HG03469 (cell line): ENCODE measurements around the gene PDP2.

Source experiments
- ATAC-seq: cut with Tn5 transposase; IDR thresholded peaks from one replicate; pipeline ENCODE4 v1.9.1; 2021; ENCODE audit warnings: mild to moderate bottlenecking, moderate library complexity, moderate number of reproducible peaks; ENCODE audit not compliant: unreplicated experiment

Gene PDP2

DNA sequence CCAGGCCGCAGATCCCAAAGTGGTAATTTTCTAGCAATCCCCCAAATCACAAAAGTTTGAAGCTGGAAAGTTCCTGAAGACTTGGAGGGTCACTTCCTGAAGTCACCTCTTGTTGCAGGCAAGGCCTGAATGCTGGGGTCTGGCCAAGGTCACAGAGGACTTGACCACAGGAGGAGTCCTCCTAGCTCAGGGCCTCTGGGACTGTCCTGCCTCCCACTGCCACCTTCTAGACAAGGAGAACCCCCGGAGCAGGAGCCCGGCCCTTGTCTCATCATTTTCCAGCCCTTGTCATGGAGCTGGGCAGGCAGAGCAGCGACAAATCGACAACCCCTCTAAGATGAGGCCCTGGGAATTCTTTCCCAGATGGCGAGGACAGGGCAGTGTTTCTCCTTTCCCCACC lies 38.0 kb downstream of the PDP2 start:
- ATAC-seq, result no peak

DNA sequence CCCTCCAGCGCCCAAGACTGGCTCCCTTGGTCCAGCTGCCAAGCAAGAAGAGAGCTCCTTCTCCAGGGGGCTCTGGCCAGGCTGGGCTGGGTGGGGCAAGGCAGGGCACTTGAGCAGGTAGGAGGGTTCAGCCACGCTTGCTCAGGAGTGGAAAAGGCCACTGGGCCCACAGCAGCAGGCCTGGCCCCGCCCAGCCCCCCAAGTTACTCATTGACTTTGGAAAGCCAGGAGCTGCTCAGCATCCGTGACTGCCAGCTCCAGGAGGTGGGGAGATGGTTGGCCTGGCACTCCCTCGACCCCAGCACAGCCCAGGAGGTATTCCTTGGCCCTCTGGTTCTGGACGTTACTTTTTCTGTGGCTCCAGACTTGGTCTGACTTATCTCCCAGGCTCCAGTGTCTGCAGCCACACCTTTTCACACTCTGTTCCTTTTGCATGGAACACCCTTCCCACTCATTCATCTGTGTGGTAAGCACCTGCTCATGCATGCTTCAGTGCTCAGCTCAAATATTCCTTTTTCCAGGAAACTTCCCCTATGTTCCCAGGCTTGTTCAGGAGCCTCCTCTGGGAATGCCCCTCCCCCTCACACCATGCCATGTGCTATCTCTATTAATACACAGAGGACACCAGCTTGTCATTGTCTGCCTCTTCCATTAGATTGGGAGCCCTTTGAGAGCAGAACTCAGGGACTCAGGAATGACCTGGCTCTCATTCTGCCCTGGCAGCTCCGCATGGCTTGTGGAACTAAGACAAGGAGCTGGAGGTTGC lies 38.7 kb downstream of the PDP2 start, which contains the start of gene CDH16:
Gene CDH16 (minus strand): TSS at position 83 of the 766 bp plus-strand sequence. CDS start 820 bp downstream, outside the sequence.
- no peak for ATAC-seq

DNA sequence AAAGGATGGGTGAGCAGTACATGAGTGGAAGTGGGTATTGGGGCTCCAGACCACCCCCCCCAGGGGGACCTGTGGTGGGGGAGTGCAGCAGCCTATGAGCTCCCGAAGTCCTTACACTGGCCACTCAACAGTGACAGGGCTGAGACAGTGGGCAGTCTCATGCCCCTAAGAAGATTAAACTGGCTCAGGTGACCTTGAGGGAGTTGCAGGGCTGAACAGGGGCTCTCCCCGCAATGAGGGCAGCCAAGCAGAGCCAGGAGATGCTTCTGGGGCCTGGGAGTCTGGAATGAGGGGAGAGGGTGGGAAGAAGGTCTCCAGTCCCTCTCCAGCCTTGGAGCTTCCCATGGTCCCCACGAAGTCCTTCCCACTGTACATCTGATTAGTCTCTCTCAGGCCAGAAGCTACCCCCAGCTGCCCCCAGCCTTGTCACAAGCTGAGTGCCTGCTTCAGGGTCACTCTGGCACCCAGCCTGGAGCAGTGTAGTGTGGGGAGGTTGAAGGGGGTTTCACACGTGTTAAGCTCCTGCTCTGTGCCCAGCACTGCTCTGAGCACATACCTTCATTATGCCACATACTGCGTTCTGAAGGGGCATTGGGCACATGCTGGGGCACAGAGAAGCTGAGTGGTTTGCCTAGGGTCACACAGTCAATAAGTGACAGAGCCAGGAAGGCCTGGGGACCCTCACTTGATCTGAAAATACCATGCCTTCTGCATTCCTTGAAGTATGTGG lies 39.4 kb downstream of the PDP2 start:
- no peak for ATAC-seq

DNA sequence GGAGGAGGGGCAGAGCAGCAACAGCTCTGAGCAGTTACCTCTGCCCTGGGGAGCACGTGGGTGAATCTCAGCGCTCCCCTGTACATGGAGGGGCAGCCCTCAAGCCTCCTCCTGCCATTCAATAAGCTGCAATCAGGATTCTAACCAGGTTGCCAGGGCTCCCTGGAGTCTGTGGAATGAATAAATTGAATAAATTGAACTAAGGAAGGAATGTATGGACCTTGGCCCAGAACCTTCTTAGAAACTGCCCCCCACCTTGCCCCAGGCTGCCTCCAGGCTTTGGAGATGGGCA lies 39.9 kb downstream of the PDP2 start:
- no peak for ATAC-seq

DNA sequence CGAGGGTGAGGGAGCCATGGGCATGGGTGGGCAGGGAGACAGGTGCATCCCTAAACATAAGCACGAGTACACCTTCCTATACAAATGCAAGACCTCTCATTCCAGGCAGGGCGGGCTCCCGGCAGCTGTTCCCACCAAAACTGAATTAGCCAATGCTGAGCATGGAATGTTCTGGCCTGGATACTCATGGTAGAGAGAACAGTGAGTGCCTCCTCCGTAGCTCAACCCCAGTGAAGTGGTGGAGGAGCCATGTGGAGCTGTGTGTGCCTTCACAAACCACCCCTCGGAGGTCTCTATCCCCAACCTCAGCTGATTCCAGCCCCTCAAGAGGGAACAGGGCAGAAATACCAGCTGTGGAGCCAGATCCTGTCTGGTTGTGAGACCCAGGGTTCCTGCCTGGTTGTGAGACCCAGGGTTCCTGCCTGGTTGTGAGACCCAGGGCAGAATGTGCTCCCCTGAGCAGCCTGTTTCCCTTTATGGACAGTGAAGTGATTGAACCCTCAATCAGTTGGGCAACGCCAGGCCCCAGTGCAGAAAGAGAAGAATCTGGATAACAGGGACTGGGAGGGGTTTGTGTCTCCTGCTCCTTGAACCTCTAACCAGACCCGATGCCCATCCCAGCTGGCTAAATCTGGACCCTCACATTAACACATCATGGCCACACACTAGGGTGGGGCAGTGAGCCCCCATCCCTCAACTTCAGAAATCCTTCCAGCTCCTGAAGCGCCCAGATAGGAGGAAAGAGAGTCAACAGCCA lies 40.8 kb downstream of the PDP2 start:
- no peak for ATAC-seq

DNA sequence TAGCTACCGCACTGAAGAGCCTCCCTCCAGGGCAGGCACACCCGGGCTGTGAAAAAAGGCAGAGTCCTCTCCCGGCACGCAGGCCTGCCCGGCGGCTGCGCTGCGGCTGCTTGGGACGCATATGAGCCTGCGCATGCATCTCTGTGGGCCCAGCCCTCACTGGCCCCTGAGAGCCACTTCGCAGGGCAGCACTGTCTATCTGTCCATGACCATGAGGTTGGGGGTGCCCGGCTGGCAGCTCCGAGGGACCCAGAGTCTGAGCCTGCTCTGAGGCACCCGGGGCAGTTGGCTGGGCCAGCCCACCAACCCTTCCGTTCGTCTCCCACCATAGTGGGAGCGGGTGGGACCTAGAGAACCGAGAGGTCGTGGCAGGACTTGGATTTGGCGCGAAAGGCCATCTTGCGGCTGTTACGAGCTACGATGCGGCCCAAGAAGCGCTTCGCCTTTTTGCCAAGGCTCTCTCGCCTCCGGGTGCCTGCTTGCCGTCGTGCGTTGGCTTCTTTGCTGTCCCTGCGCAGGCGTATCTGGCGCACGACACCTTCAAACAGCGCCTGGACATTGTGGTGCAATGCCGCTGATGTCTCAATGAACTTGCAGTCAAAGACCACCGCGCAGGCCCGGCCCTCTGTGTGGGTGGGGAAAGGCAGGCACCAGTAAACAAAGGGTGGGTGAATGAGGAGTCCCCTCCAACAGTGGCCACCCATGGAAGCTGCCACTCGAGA lies 41.6 kb downstream of the PDP2 start:
- ATAC-seq, result no peak

DNA sequence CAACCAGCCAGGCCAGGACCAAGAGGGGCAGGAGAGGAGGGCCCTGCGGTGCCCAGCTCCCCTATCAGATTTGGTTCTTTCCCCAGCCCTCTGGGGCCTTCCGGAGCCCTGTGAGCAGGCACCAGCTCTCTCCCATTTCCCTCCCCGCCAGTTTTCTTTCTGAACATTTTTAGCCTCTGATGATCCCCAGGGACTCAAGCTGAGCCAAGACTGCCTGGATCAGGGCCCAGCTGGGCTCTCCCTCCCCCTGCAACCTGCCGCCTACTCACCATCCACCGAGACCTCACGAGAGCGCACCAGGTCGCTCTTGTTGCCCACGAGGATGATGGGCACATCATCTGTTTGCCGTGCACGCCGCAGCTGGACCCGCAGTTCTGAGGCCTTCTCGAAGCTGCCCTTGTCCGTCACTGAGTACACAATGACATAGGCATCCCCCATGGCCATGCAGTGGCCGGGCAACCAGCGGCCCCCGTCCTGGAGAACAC lies 43.0 kb downstream of the PDP2 start:
- ATAC-seq, result no peak

DNA sequence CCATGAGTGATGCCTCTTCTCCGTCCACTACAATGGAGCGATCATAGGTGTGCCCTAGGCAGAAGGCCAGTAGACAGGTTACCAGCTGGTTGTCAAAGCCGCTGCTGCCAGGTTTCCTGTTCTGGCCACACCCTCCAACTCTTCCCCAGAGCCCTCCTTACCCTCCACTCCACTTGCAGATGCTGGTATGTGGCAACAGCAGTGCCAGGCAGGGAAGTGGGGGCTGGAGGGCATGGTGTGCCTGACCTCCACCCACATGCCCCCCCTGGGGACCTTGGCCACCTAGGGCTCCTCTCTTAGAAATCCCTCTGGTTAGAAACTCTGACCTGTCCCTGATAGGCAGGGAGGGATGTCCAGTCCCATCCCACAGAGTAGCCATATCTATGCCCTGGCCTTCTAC lies 43.6 kb downstream of the PDP2 start:
- ATAC-seq, result no peak

DNA sequence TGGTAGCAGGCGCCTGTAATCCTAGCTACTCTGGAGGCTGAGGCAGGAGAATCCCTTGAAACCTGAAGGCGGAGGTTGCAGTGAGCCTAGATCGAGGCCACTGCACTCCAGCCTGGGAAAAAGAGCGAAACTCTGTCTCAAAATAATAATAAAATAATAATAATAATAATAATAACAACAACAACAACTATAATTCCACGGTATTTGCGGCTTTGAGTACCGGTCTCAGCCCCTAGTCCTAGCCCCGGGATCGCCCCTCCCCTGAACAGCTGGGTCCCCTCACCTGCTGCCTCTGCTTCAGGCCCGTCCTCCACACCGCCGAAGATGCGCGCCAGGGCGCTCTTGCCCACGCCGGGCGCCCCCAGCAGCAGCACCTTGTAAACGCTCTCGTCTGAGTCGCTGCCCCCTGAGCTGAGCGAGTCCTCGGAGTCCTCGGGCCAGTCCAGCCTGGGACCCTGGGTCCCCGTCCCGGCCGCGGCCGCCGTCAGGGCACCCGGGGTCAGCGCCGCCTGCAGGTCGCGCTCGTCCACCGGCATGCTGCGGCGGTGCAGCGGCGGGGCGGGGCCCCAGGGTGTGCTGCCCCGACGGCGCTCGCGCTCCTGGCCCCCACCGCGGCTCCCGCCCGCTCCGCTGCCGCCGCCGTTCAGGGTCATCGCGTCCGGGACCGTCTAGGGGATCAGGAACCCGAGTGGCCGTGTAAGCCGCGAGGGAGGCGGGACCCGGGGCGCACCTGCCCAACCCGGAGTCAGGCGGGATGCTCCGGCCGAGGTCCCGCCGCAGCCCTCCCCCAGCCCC lies 44.4 kb downstream of the PDP2 start:
- no peak for ATAC-seq

DNA sequence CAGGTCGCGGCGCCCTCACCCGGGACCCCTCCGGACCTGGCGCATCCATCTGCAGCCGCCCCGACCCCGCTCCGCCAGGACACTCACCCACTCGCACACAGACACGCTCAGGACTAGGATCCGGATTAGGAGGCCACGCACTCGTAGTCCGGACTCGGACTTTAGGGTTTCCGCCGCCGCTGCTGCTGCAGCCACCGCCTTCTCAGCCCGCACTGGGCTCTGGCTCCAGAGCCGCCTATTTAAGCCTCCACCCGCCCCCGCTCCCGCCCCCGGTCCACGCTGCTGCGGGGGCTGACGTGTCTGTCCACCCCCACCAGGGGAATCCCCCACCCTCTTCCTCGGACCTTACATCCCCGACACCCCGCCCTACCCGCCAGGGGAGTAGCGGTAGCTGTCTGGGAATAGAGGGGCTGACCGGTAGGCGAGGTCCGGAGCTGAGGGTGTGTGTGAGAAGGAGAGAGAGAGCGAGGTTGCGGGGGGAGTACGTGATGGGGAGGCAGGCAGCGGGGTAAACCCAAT lies 45.1 kb downstream of the PDP2 start, which contains the start of gene RRAD:
Gene RRAD (minus strand): TSS at position 214 of the 519 bp plus-strand sequence. CDS start 356 bp downstream, outside the sequence.
- ATAC-seq, result no peak

DNA sequence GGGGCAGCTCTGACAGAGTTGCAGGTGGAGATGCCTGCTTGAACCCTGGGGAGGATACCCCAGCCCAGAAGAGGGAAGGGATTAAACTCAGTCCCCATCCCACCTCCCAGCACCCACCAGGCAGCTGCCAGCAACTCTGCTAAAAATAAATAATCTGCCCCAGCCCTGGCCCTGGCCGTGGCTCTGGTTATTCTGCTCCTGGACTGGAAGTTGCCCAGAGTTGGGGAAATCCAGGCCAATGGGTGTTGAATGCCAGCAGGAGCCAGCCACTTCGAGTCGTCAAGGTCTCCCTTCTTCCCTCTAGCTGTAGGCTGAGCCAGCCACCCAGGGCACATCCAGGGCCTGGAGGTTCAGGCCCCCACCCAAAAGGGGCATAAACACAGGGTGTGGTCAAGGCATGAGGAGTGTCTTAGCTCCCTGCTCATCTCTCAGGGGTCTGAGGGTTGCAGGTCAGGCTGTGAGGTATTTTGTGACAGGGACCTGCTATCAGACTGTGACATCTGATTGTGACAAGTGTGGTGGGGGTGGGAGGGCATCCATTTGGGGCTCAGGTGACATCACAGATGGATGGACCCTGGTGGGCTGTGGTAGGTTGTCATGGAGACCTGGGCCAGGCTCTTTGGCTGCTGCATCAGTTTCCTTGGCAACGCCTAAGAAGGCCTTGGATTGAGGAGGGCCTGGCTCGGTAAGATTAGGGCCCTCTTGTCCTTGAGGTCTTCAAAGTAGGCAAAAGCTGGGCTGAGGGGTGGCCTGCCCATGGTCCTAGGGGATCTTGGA lies 46.0 kb downstream of the PDP2 start:
- no peak for ATAC-seq

DNA sequence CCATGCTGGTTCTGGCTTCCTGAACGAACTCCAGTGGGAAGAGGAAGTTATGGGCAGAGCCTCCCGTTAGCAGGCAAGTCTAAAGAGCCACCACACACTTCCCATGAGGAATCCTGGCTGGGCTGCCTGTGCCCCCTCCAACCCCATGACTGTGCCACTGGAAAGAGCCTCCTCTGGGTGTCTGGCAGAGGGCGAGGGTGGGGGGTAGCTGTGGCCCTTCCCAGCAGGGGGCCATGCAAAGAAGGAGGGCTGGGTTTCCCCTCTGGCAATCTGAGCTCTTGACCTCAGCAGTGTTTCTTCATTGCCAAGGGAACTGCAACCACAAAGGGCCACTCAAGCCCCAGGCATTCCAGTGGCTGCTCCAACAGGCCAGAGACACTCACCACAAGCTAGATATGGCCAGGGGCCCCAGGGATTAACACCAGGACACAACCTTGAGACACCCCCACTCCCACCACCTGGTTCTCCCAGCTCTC lies 46.7 kb downstream of the PDP2 start:
- no peak for ATAC-seq

DNA sequence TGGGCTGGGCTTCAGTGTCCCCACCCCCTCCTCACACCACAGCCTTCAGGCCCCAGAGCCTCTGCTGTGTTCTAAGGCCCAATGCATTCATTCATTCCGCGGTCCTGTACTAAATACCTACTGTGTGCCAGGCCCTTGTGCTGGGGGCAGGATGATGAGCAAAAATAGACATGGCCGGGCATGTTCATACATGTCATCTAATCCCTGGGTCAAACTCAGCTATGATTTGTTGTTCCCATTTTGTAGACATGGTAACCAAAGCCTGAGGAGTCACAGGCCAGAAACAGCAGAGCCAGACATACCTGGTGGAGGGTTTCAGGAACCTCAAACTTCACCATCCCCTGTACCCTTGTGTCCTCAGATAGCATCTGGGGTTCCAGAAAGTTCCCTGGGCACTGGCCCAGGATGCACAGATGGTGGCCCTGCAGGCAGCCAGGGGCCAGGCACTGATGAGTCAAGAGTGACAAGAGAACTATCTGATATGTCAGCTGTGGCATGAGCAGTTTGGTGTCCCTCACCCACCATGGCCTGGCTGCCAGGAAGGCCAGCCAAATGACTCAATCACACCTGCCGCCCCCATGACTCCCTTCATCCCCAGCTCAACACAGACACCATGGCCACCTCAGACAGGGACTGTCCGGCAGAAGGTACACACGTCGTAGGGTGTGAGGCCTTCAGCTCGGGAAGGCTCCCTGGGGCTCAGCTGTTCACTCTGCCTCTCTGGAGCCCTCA lies 47.8 kb downstream of the PDP2 start:
- no peak for ATAC-seq

DNA sequence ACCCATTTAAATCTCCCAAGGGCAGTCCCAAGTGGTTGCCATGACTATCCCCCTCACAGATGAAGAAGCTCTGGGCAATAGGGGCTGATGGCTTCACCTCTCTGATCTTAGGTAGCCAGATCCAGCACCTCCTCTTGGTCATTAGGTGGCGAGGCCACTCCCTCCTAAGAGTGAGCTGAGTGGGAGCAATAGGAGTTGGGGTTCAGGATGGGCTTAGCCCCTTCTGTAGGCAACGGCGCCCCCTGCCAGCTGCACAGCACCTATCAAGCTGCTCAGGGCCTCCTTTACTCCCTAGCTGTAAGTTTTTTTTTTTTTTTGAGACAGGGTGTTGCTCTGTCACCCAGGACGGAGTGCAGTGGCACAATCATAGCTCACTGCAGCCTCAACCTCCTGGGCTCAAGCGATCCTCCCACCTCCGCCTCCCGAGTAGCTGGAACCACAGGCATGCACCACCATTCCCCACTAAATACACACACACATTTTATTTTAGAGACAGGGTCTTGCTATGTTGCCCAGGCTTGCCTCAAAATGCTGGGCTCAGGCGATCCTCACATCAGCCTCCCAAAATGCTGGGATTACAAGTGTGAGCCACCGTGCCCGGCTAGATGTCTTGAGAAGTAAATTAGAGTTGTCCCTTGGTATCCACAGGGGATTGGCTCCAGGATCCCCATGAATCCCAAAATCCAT lies 48.5 kb downstream of the PDP2 start:
- ATAC-seq, result no peak

DNA sequence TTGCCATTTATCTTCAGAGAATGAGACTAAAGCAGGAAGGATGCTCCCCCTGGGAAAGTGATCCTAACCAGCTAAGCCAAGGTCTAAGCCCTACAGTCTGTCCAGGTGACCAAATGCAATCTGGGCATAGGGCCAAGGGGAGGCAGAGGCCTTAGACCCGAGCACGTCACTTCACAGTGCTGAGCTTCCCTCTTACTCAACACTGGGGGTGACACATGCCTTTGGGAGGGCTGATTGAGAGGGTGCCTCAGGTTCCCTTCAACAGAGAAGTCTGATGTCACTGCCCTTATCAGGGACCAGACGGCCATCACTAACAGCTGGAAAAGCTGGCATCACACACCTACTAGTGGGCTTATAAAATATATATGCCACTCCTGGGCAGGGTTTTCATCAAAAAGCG lies 49.9 kb downstream of the PDP2 start:
- ATAC-seq, result no peak

DNA sequence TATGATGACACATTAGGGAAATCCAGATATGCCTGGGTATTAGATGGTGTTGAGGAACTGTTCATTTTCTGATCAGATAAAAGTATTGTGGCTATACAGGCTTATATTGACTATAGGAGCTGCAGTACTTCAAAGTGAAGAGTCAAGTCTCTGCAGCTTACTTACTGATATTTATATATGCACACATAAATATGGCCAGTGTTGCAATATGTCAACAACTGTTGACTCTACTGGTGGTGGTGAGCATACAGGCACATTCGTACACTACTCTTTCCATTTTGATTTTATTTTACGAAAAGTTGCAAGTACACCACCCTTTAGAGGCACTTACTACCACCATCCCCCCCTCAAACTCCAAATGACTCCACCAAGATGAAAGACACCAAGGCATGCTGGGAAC lies 51.4 kb downstream of the PDP2 start:
- no peak for ATAC-seq

DNA sequence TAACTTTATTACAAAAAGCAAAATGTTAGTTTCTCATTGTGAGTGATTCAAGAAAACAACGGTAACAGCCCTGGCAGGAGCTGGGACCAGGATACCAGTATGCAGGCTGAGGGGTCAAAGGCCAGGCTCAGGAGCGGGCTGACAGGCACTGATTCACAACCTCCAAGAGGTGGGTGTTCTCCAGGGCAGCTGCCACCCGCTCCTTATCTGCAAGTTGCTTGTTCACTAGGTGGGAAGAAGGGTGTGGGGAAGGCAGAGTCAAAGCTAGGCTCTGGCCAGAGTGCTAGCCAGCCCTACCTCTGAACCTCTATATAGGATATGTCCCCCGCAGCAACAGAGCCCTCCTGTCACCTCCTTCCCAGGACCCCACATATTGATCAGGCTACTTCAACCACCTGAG lies 51.8 kb downstream of the PDP2 start:
- no peak for ATAC-seq

DNA sequence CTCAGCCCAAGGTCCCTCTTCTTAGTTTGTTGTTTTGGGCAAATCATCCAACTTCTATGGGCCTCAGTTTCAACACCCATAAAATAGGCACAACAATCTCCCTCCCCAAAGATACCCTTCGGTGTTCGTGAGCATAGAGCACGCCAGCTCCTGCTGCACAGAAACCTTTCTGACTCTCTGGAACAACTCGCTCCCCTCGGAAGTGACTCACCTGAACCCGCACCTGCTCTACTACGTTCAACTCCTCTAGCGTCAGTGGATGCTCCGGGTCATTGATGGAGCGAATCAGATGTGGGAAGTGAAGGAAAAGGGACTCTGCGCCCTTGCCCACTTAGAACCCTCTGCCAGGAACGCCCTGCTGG lies 53.4 kb downstream of the PDP2 start:
- ATAC-seq, result no peak
